ENCODE measurements around the gene EMILIN2. TPM values are rescaled to one million over a fixed set of nuclear protein-coding genes. Genes with fewer than 3 reads are reported as not detected.
A peak's percentile ranks its signal among the peaks of the same experiment; 100 is the strongest.

The EMILIN2 gene
- total RNA-seq, 3 donors from 2014 or later (not counting 1 experiment from before 2014, with no cell fraction given): 8.4 to 25.6 (median 9.8) TPM

DNA sequence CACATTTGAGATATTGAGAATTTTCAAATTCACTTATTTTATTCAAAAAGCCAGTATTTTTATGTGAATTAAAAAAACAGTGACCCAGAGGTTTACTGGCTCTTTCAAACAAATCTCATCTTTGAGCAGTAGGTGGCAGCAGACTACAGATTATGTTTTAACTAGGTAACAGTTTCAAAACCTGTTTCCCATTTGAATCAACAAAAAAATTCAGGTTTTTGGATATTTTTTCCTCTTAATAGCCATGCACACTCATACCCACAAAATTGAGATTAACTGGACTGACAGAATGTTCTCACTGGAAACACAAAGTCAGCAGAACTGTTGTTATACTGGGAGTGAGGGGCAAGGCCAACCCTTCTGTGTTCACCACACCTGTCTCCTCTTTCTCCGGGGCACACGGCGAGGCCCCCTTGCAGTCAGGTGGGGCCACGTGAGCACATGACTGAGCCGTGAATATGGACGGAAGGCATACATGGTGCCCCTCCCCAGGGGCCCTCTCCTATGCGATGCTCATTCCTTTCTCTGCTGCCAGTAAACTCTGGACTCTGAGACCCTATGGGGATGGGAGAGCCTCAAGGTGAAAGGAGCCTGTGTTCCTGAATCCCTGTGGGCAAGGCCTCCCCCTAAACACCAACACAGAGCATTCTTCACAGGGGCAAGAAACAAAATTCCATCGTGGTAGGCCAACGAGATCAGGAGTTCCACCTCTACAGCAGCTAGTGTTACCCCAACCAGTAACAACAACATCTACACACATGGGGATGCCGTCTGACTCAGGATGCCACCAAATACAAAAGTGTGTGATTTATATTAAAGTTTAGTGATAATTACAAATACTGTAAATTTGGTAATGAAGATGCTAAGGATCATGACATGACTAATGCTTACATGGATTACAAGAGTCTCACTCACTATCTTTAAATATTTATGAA is 85.7 kb downstream of the EMILIN2 start:
- Histone ChIP-seq H3K27me3 (ENCODE audit: control insufficient read depth, insufficient read depth, low read length) (no peaks in the 10 kb centered on the region), H3K27ac (ENCODE audit: low read length) (no peak overlapping the region), H3K9me3 (ENCODE audit: control insufficient read depth, insufficient read depth, low read length) (no peaks in the 10 kb centered on the region), H3K4me1 (ENCODE audit: control insufficient read depth, insufficient read depth, low read length) (peaks cover 5% of the 10 kb centered on the region), H3K4me3 (ENCODE audit: low read length) (no peak overlapping the region), H3K36me3 (ENCODE audit: control insufficient read depth, insufficient read depth, low read length) (peaks cover 82% of the 10 kb centered on the region)
- H3K4me1 Mint-ChIP-seq: peaks cover 17 to 19% of the 10 kb centered on the region in 2 donors
- H3K27ac Mint-ChIP-seq: peak overlapping the region; percentile 76 to 77
- ATAC-seq (peak; percentile 68 to 79 (median 69)), DNase-seq (peak in 1 of 2 donors; percentile 86)
- TF ChIP-seq, protein P1, sequence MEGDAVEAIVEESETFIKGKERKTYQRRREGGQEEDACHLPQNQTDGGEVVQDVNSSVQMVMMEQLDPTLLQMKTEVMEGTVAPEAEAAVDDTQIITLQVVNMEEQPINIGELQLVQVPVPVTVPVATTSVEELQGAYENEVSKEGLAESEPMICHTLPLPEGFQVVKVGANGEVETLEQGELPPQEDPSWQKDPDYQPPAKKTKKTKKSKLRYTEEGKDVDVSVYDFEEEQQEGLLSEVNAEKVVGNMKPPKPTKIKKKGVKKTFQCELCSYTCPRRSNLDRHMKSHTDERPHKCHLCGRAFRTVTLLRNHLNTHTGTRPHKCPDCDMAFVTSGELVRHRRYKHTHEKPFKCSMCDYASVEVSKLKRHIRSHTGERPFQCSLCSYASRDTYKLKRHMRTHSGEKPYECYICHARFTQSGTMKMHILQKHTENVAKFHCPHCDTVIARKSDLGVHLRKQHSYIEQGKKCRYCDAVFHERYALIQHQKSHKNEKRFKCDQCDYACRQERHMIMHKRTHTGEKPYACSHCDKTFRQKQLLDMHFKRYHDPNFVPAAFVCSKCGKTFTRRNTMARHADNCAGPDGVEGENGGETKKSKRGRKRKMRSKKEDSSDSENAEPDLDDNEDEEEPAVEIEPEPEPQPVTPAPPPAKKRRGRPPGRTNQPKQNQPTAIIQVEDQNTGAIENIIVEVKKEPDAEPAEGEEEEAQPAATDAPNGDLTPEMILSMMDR (IDR thresholded peaks at IDR 0.05): peak; percentile 84
- no peaks in the 10 kb centered on the region for H3K9me3 Mint-ChIP-seq
- WGBS (ENCODE audit: insufficient coverage): 69% methylated on average over 9 of the region's 10 CpGs
- peaks cover 17% of the 10 kb centered on the region for H3K36me3 Mint-ChIP-seq
- no peak overlapping the region for H3K4me3 Mint-ChIP-seq
- intact Hi-C loops (cut with micrococcal nuclease): loop anchor here (1.0 to 10.0 kb wide), 6 partner anchors 49 to 314 kb away; no protein-coding TSS in a partner anchor
- no peaks in the 10 kb centered on the region for H3K27me3 Mint-ChIP-seq (ENCODE audit: low read depth in 2 of 2)

DNA sequence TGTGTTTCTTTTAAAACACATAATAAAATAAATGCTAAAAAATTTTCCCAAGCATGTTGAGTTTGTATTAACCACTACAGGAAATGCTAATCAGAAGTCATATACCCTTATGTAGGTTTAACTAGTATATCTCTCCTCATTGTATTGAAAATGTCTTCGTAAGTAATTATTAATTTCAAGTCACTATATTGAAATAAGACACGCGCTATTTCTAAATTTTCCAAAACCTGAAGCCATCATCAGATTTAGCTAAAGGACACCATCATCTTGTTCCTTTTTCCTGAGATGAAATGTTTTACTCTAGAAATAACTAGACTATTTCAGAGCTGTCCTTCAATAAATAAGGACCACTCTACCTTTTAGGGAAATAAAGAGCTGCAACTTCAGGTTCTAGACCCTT is 87.2 kb downstream of the EMILIN2 start:
- Histone ChIP-seq H3K36me3 (ENCODE audit: control insufficient read depth, insufficient read depth, low read length) (peaks cover 81% of the 10 kb centered on the region), H3K4me1 (ENCODE audit: control insufficient read depth, insufficient read depth, low read length) (peaks cover 5% of the 10 kb centered on the region), H3K4me3 (ENCODE audit: low read length) (no peak overlapping the region), H3K27me3 (ENCODE audit: control insufficient read depth, insufficient read depth, low read length) (no peaks in the 10 kb centered on the region), H3K9me3 (ENCODE audit: control insufficient read depth, insufficient read depth, low read length) (no peaks in the 10 kb centered on the region), H3K27ac (ENCODE audit: low read length) (no peak overlapping the region)
- Mint-ChIP-seq H3K4me1 (peaks cover 17 to 19% of the 10 kb centered on the region in 2 donors), H3K9me3 (no peaks in the 10 kb centered on the region), H3K36me3 (peaks cover 17% of the 10 kb centered on the region), H3K27me3 (ENCODE audit: low read depth in 2 of 2) (no peaks in the 10 kb centered on the region), H3K4me3 (no peak overlapping the region), H3K27ac (peak overlapping the region; percentile 76 to 77)
- TF ChIP-seq, protein P1 (IDR thresholded peaks at IDR 0.05): no peak
- intact Hi-C loops (cut with micrococcal nuclease): loop anchor here (10.0 kb wide), 1 partner anchor 131 kb away; no protein-coding TSS in a partner anchor
- DNase-seq (no peak), ATAC-seq (no peak)
- WGBS (ENCODE audit: insufficient coverage): 83% methylated on average over 3 of the region's 3 CpGs

DNA sequence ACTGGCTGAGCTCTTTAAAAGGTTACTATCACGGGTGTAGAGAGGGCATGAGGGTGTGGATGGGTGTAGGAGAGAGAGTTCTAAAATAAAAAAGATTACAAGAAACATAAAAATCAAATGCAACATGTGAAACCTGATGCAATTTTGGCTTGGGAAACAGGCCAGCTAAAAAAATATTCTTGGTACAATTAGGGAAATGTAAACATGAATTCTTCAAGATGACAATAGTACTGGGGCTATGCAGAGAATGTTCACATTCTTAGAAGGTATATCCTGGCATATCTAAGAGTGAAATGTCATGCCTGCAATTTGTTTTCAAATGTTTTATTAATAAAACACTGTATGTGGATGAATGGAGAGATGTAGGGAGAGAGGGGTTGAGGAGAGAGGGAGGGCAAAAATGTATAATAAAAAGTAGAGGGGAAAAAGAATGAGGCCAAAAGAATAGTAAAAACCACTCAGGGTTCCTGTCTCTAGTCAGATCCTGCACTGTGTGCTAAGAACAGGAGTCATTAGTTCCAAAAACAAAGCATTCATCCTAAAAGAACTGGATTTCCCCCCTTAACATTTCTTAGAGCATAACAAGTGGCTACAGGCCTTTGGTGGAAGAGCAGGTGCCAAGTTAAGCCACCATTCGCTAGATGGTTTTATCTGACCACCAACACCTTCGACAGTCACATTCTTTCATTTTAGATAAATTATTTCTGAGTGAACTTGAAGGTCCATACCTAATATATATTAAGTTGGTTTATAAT is 88.8 kb downstream of the EMILIN2 start:
- intact Hi-C loops (cut with micrococcal nuclease): loop anchor here (10.0 kb wide), 1 partner anchor 129 kb away; no protein-coding TSS in a partner anchor
- DNase-seq (peak in 1 of 2 donors; percentile 28), ATAC-seq (peak; percentile 53 to 87 (median 74))
- Mint-ChIP-seq H3K4me1 (peaks cover 17 to 19% of the 10 kb centered on the region in 2 donors), H3K27me3 (ENCODE audit: low read depth in 2 of 2) (no peaks in the 10 kb centered on the region), H3K4me3 (no peak overlapping the region), H3K36me3 (peaks cover 10% of the 10 kb centered on the region), H3K27ac (peak overlapping the region; percentile 64 to 84), H3K9me3 (no peaks in the 10 kb centered on the region)
- no CpG with 5 or more reads among the region's 3 CpGs for WGBS (ENCODE audit: insufficient coverage)
- peaks cover 5% of the 10 kb centered on the region for H3K4me1 ChIP-seq (ENCODE audit: control insufficient read depth, insufficient read depth, low read length)
- no peak overlapping the region for H3K27ac ChIP-seq (ENCODE audit: low read length)
- H3K27me3 ChIP-seq (ENCODE audit: control insufficient read depth, insufficient read depth, low read length): no peaks in the 10 kb centered on the region
- no peak overlapping the region for H3K4me3 ChIP-seq (ENCODE audit: low read length)
- TF ChIP-seq, protein P1 (IDR thresholded peaks at IDR 0.05): no peak
- no peaks in the 10 kb centered on the region for H3K9me3 ChIP-seq (ENCODE audit: control insufficient read depth, insufficient read depth, low read length)
- peaks cover 81% of the 10 kb centered on the region for H3K36me3 ChIP-seq (ENCODE audit: control insufficient read depth, insufficient read depth, low read length)
